Measurements from ENCODE around the gene MGME1. TPM values are rescaled to one million over a fixed set of nuclear protein-coding genes. Genes with fewer than 3 reads are reported as not detected.

The MGME1 gene
- total RNA-seq, 1 experiment from 2014 or later, result 20.6 TPM

DNA sequence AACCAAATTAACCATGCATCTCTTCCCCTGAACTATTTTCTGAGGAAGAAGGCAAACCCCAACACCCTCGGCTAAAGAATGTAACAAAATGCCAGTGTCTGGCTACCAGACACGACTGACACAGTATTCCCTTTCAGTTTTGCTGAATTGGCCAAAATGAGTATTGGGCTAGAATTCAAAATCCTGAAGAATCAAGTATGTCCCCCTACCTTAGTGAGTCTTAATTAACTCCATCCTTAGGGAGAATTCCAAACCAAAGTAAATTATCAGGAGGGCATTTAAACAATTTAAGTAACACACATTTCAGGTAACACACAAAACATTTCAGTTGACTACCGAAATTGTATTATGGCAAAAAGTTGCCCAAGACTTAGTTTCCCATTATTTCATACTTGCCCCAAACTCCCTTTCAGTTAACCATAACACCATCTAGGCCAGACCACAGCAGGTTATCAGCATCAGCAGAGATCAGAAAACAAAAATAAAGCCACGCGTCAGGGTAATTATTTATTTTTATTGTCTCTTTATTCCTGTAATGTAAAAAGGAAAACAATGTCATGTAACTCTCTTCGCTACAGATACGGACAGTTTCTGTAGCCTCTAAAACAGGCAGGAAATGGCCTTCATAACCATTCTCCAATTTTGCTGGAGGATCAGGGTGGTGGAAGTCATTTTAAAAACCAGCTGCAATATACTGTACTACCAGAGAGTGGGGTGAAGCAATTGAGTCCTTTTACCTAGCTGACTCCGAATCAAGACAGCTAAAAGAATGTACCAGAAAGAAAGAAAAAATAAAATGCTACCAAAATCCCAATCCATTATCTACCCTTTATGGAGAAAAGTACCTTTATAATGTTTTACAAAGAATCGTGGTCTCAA, 2.1 kb upstream of the MGME1 start:
- DNase-seq, result no peak
- peaks cover 63% of the 10 kb centered on the region for H3K36me3 ChIP-seq

DNA sequence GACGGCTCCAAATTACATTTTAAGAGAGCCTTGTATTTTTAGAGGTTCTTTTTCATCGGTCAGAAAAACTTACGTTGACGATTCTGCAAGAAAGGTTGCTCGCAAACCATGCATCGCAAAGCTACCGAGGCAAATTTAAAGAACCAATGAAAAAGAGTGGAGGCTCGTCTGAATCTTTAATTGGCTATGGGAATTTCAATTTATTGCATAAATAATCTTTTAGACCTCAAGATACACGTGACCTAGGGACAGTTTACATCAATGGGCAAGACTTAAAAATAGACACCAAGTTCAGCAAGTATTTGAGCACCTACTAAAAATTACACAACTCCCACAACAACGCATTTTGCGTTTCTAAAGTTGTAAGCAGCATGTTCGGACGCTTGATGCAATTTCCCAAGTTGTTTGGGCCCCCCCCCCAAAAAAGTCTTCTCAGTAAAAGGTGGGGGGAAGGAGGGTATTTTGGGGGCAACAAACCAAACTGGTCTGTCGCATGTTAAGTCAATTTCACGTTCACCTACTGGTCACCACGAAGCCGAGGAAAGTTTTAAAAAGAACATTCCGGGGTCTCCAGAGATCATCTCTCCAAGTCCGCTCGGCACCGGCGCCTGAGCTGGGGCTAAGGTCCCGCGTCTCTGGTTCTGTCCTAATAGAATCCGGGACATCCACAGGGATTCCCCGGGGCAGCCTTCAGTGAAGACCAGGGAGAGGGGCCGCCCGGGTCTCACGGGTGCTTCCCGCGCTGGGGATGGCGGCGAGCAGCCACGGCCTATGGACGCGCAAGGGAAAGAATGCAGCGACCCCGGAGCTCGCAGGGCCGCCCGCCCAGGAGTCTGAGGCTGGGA, 1.1 kb upstream of the MGME1 start:
- peak; percentile 6 for DNase-seq
- Histone ChIP-seq H3K36me3 (peaks cover 58% of the 10 kb centered on the region), H3K4me3 (peak overlapping the region; percentile 96), H3K9me3 (no peaks in the 10 kb centered on the region), H3K27me3 (no peaks in the 10 kb centered on the region)

More for the DNA sequence above, 2.1 kb upstream of the MGME1 start:
- Histone ChIP-seq H3K9me3 (no peaks in the 10 kb centered on the region), H3K27me3 (no peaks in the 10 kb centered on the region), H3K4me3 (peak overlapping the region; percentile 96)

DNA sequence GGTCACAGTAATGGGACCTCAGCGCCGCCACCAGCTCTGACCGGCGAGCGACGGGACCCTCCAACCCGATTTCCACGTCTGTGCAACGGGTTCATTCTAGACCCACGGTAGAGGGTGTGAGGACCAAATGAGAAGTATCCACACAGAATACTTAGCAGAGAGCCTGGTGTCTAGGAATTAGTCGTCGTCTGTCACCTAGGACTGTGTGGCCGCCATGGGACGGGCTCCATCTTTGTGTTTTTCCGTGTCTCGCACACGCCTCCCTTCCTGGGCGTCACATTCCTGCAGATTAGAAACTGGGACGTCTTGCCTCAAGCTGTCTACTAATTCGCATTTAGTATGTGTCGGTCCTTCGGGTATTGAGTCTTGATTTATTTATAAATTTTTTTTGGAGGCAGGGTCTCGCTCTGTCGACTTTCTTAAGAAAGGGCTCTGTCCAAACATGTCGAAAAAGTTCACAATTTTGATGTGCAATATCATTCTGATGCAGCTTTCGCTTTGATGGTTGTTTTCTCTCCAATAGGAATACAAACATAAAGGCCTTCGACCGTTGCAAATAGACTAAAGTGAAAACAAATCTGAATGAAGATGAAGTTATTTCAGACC, 563 bp downstream of the MGME1 start:
- H3K27me3 ChIP-seq, result no peaks in the 10 kb centered on the region
- peak; percentile 5 for DNase-seq
- H3K36me3 ChIP-seq, result peaks cover 46% of the 10 kb centered on the region
- H3K9me3 ChIP-seq, result no peaks in the 10 kb centered on the region
- H3K4me3 ChIP-seq, result peak overlapping the region; percentile 96

DNA sequence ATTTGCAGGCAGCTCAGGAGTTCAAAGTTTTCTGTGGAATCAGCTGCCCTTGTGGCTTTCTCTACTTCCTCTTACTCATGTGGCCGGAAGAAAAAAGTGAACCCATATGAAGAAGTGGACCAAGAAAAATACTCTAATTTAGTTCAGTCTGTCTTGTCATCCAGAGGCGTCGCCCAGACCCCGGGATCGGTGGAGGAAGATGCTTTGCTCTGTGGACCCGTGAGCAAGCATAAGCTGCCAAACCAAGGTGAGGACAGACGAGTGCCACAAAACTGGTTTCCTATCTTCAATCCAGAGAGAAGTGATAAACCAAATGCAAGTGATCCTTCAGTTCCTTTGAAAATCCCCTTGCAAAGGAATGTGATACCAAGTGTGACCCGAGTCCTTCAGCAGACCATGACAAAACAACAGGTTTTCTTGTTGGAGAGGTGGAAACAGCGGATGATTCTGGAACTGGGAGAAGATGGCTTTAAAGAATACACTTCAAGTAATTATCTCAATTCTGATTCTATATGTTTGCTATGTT, 1.1 kb downstream of the MGME1 start:
- H3K4me3 ChIP-seq, result peak overlapping the region; percentile 96
- H3K27me3 ChIP-seq, result no peaks in the 10 kb centered on the region
- DNase-seq, result peak; percentile 19
- peaks cover 40% of the 10 kb centered on the region for H3K36me3 ChIP-seq
- no peaks in the 10 kb centered on the region for H3K9me3 ChIP-seq

GRCh38 chr20:17971300-17972013, 2.6 kb downstream of the MGME1 start:
- Histone ChIP-seq H3K27me3 (no peaks in the 10 kb centered on the region), H3K9me3 (no peaks in the 10 kb centered on the region), H3K36me3 (peaks cover 37% of the 10 kb centered on the region), H3K4me3 (peak overlapping the region; percentile 96)
- DNase-seq, result peak; percentile 17

- peak overlapping the region; percentile 96 for H3K4me3 ChIP-seq
- no peak for DNase-seq
- H3K9me3 ChIP-seq, result no peaks in the 10 kb centered on the region
- H3K27me3 ChIP-seq, result no peaks in the 10 kb centered on the region
- H3K36me3 ChIP-seq, result peaks cover 31% of the 10 kb centered on the region
These were observed 3.3 kb downstream of the MGME1 start for GRCh38 chr20:17972121-17972520.

- DNase-seq, result no peak
- Histone ChIP-seq H3K27me3 (no peaks in the 10 kb centered on the region), H3K36me3 (peaks cover 11% of the 10 kb centered on the region), H3K9me3 (no peaks in the 10 kb centered on the region), H3K4me3 (no peak overlapping the region)
These were observed 7.5 kb downstream of the MGME1 start for GRCh38 chr20:17976305-17976704.

- Histone ChIP-seq H3K36me3 (peaks cover under 1% of the 10 kb centered on the region), H3K9me3 (no peaks in the 10 kb centered on the region), H3K27me3 (no peaks in the 10 kb centered on the region), H3K4me3 (no peak overlapping the region)
- no peak for DNase-seq
These were observed 16.7 kb downstream of the MGME1 start for GRCh38 chr20:17985388-17986018.

GRCh38 chr20:17987988-17988387, 19.2 kb downstream of the MGME1 start:
- no peaks in the 10 kb centered on the region for H3K9me3 ChIP-seq
- DNase-seq, result no peak
- H3K4me3 ChIP-seq, result no peak overlapping the region
- no peaks in the 10 kb centered on the region for H3K27me3 ChIP-seq
- peaks cover 3% of the 10 kb centered on the region for H3K36me3 ChIP-seq

DNA sequence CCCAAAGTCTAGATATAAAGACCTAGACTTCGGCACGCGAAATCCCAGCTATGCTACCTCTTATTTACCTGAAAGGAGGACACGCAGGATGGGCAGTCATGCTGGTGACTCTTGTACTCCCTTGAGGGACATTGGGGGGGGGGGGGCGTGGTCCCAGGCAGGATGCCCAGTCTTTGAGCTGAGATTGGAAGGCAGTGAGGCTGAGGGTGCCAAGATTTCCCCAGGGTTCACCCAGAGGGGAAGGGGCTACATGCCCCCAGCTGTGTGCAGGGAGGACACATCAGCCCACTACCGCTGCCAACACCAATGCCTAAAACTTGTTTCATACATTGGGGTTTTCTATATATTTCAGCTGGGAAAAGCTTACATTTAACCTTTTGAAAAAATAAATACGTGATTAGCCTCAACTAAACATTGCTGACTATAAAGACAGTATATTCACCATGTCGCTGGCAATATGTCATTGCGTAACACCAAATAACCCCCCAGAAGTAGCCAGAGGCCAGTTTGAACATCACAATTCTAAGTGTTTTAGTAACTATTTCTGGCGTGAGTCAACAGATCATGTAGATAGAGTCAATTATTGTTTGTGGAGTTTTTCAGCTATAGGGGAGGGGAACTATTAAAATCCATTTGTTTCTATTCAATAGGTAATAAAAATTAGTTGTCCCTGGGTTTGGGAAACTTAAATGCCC, 21.6 kb downstream of the MGME1 start:
- H3K9me3 ChIP-seq, result no peaks in the 10 kb centered on the region
- no peak for DNase-seq
- no peak overlapping the region for H3K4me3 ChIP-seq
- no peaks in the 10 kb centered on the region for H3K27me3 ChIP-seq
- H3K36me3 ChIP-seq, result peaks cover 3% of the 10 kb centered on the region; the same call in 1 of the 2 replicates

DNA sequence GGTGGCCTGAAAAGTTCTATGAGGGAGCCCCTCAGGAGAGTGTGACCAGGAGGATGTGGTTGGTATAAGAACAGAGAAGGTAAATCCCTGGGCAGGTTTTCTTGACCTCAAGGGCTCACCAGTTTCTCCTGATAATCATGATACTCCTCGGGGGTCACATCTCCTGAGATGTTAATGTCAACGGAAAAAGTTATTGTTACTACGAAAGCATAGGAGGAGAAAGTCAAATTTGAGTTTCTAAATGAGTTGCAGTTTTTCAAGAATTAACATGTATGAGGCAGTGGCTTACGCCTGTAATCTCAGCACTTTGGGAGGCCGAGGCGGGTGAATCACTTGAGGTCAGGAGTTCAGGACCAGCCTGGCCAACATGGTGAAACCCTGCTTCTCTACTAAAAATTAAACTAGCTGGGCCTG, 23.4 kb downstream of the MGME1 start:
- Histone ChIP-seq H3K27me3 (no peaks in the 10 kb centered on the region), H3K4me3 (no peak overlapping the region), H3K36me3 (peaks cover 3% of the 10 kb centered on the region; the same call in 1 of the 2 replicates), H3K9me3 (no peaks in the 10 kb centered on the region)
- no peak for DNase-seq

- Histone ChIP-seq H3K36me3 (peaks cover 3% of the 10 kb centered on the region; the same call in 1 of the 2 replicates), H3K27me3 (no peaks in the 10 kb centered on the region), H3K4me3 (no peak overlapping the region), H3K9me3 (no peaks in the 10 kb centered on the region)
- no peak for DNase-seq
These were observed 24.2 kb downstream of the MGME1 start for GRCh38 chr20:17992847-17993513.

- Histone ChIP-seq H3K36me3 (peaks cover 3% of the 10 kb centered on the region; the same call in 1 of the 2 replicates), H3K27me3 (no peaks in the 10 kb centered on the region), H3K4me3 (no peak overlapping the region), H3K9me3 (no peaks in the 10 kb centered on the region)
- no peak for DNase-seq
These were observed 24.7 kb downstream of the MGME1 start for GRCh38 chr20:17993546-17993945.

DNA sequence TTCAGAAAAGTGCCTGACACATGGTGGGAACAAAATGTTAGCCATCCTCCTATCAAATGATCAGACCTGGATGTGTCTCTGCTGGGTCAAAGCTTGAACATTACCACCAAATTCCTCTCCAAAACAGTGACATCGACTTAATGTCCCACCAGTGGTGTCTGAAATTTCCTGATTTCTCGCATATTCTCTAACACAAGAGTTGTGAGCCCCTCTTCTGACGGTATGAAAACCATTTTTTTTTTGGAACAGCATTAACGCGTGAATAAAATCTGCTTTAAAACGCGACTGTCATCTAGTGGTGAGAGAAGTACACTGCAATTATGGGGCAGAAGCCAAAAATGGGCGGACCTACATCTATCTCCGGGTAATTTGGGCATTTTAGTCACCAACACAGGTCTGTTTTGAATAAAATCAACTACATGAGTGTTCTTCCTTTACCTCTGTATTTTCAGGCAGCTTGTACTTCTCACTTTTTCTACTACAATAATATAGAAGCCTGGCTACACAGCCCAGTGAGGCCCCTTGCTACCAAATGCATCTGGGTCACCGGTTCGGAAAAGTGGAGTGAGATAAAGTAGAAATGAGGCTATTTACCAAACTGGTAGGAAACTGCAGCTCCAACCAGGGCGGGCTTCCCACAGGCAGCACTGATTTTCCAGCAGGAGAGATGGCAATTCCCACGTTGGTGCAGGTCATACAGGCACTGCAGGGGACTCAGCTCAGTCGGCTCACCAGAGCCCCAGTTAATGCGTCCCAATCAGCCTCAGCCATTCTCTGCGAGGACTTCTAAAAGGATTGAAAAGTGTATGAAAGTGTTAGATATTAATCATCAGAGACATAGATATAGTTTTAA, 27.4 kb downstream of the MGME1 start:
- H3K27me3 ChIP-seq, result no peaks in the 10 kb centered on the region
- DNase-seq, result peak; percentile 9
- no peak overlapping the region for H3K4me3 ChIP-seq
- H3K9me3 ChIP-seq, result no peaks in the 10 kb centered on the region
- no peaks in the 10 kb centered on the region for H3K36me3 ChIP-seq

Measured in MG63 (cell line).